Measurements from ENCODE around the gene SLA2. TPM values are rescaled to one million over a fixed set of nuclear protein-coding genes. Genes with fewer than 3 reads are reported as not detected.

SLA2 gene
- total RNA-seq, 2 experiments from 2014 or later = 44.1 TPM

GRCh38 chr20:36605399-36606157 is 40.4 kb downstream of the SLA2 start, which contains the start of gene RAB5IF:
TSS of gene RAB5IF (plus strand) at chr20:36605779. CDS start at chr20:36605952, 173 bp downstream.
- peaks cover 25% of the 10 kb centered on the region for H3K4me1 Mint-ChIP-seq (ENCODE audit: low read depth)
- peaks cover 25% of the 10 kb centered on the region for H3K36me3 Mint-ChIP-seq (ENCODE audit: low read depth)
- H3K9me3 Mint-ChIP-seq = no peaks in the 10 kb centered on the region
- peak within 1 kb of the TSS; percentile 97 for H3K4me3 Mint-ChIP-seq
- CTCF ChIA-PET = interaction anchor here (0.5 to 4.3 kb wide), 22 partner anchors 9 to 166 kb away, joined by 3 to 54 read pairs (median 5); partner anchors contain the start of genes SLA2 and TGIF2
- no peaks in the 10 kb centered on the region for H3K27me3 Mint-ChIP-seq (ENCODE audit: low read depth)
- DNase-seq = peak; percentile 99
- intact Hi-C loops (cut with micrococcal nuclease) = loop anchor here (1.0 to 5.0 kb wide), 8 partner anchors 10 to 168 kb away; partner anchors contain the start of genes DSN1, NDRG3 and TGIF2
- peak within 1 kb of the TSS; percentile 95 for H3K27ac Mint-ChIP-seq

GRCh38 chr20:36604952-36605398 is 41.0 kb downstream of the SLA2 start:
- peaks cover 28% of the 10 kb centered on the region for H3K4me1 Mint-ChIP-seq (ENCODE audit: low read depth)
- peak overlapping the region; percentile 97 for H3K4me3 Mint-ChIP-seq
- H3K36me3 Mint-ChIP-seq (ENCODE audit: low read depth) = peaks cover 21% of the 10 kb centered on the region
- peak overlapping the region; percentile 95 for H3K27ac Mint-ChIP-seq
- DNase-seq = peak; percentile 71
- intact Hi-C loops (cut with micrococcal nuclease) = loop anchor here (1.0 to 5.0 kb wide), 7 partner anchors 10 to 168 kb away; partner anchors contain the start of genes DSN1, NDRG3 and TGIF2
- CTCF ChIA-PET = interaction anchor here (0.8 to 4.3 kb wide), 14 partner anchors 9 to 140 kb away, joined by 3 to 54 read pairs (median 5); partner anchors contain the start of gene SLA2
- no peaks in the 10 kb centered on the region for H3K27me3 Mint-ChIP-seq (ENCODE audit: low read depth)
- no peaks in the 10 kb centered on the region for H3K9me3 Mint-ChIP-seq

GRCh38 chr20:36601540-36601939 is 44.5 kb downstream of the SLA2 start:
- Mint-ChIP-seq H3K36me3 (ENCODE audit: low read depth) (no peaks in the 10 kb centered on the region), H3K27ac (no peak overlapping the region), H3K9me3 (no peaks in the 10 kb centered on the region), H3K4me3 (no peak overlapping the region), H3K27me3 (ENCODE audit: low read depth) (no peaks in the 10 kb centered on the region), H3K4me1 (ENCODE audit: low read depth) (peaks cover 13% of the 10 kb centered on the region)
- no peak for DNase-seq
- CTCF ChIA-PET = interaction anchor here (0.6 to 1.3 kb wide), 2 partner anchors 9 to 163 kb away, joined by 3 to 4 read pairs; no protein-coding TSS in a partner anchor
- intact Hi-C loops (cut with micrococcal nuclease) = no loop called here

- no peak overlapping the region for H3K27ac Mint-ChIP-seq
- intact Hi-C loops (cut with micrococcal nuclease) = no loop called here
- no peaks in the 10 kb centered on the region for H3K27me3 Mint-ChIP-seq (ENCODE audit: low read depth)
- H3K36me3 Mint-ChIP-seq (ENCODE audit: low read depth) = peaks cover 5% of the 10 kb centered on the region
- no peak for DNase-seq
- peaks cover 21% of the 10 kb centered on the region for H3K4me1 Mint-ChIP-seq (ENCODE audit: low read depth)
- no peaks in the 10 kb centered on the region for H3K9me3 Mint-ChIP-seq
- CTCF ChIA-PET = interaction anchor here (1.0 to 1.6 kb wide), 2 partner anchors 11 to 43 kb away, joined by 3 to 11 read pairs; no protein-coding TSS in a partner anchor
- no peak overlapping the region for H3K4me3 Mint-ChIP-seq
Measured at GRCh38 chr20:36599912-36600345, 46.1 kb downstream of the SLA2 start.

GRCh38 chr20:36593347-36593929 is 52.6 kb downstream of the SLA2 start:
- no peaks in the 10 kb centered on the region for H3K9me3 Mint-ChIP-seq
- H3K4me1 Mint-ChIP-seq (ENCODE audit: low read depth) = peaks cover 48% of the 10 kb centered on the region
- H3K27me3 Mint-ChIP-seq (ENCODE audit: low read depth) = no peaks in the 10 kb centered on the region
- peaks cover 23% of the 10 kb centered on the region for H3K36me3 Mint-ChIP-seq (ENCODE audit: low read depth)
- DNase-seq = no peak
- peak overlapping the region; percentile 65 for H3K27ac Mint-ChIP-seq
- intact Hi-C loops (cut with micrococcal nuclease) = loop anchor here (5.0 kb wide), 1 partner anchor 641 kb away; the partner anchor contains the start of gene SCAND1
- CTCF ChIA-PET = interaction anchor here (0.5 to 4.0 kb wide), 6 partner anchors 12 to 36 kb away, joined by 3 to 54 read pairs (median 4); partner anchors contain the start of gene RAB5IF
- H3K4me3 Mint-ChIP-seq = no peak overlapping the region

GRCh38 chr20:36591854-36592641 is 53.9 kb downstream of the SLA2 start:
- Mint-ChIP-seq H3K27ac (peak overlapping the region; percentile 75), H3K36me3 (ENCODE audit: low read depth) (peaks cover 28% of the 10 kb centered on the region), H3K9me3 (no peaks in the 10 kb centered on the region), H3K27me3 (ENCODE audit: low read depth) (no peaks in the 10 kb centered on the region), H3K4me3 (no peak overlapping the region), H3K4me1 (ENCODE audit: low read depth) (peaks cover 56% of the 10 kb centered on the region)
- intact Hi-C loops (cut with micrococcal nuclease) = loop anchor here (1.0 to 5.0 kb wide), 2 partner anchors 19 to 640 kb away; partner anchors contain the start of genes SCAND1 and TGIF2
- peak; percentile 76 for DNase-seq
- CTCF ChIA-PET = interaction anchor here (1.0 to 3.7 kb wide), 9 partner anchors 9 to 182 kb away, joined by 3 to 10 read pairs (median 4); partner anchors contain the start of genes DSN1, RAB5IF and TGIF2

GRCh38 chr20:36591281-36591680 is 54.7 kb downstream of the SLA2 start:
- no peak overlapping the region for H3K27ac Mint-ChIP-seq
- H3K4me3 Mint-ChIP-seq = no peak overlapping the region
- intact Hi-C loops (cut with micrococcal nuclease) = loop anchor here (5.0 kb wide), 1 partner anchor 639 kb away; the partner anchor contains the start of gene SCAND1
- DNase-seq = no peak
- CTCF ChIA-PET = interaction anchor here (0.7 to 3.7 kb wide), 6 partner anchors 14 to 182 kb away, joined by 3 to 10 read pairs (median 4); partner anchors contain the start of genes DSN1, RAB5IF and TGIF2
- peaks cover 61% of the 10 kb centered on the region for H3K4me1 Mint-ChIP-seq (ENCODE audit: low read depth)
- peaks cover 34% of the 10 kb centered on the region for H3K36me3 Mint-ChIP-seq (ENCODE audit: low read depth)
- H3K27me3 Mint-ChIP-seq (ENCODE audit: low read depth) = no peaks in the 10 kb centered on the region
- H3K9me3 Mint-ChIP-seq = no peaks in the 10 kb centered on the region

GRCh38 chr20:36587388-36588070 is 58.5 kb downstream of the SLA2 start:
- peak overlapping the region; percentile 67 for H3K27ac Mint-ChIP-seq
- peaks cover 27% of the 10 kb centered on the region for H3K36me3 Mint-ChIP-seq (ENCODE audit: low read depth)
- CTCF ChIA-PET = interaction anchor here (0.5 to 2.4 kb wide), 7 partner anchors 9 to 1075 kb away, joined by 3 to 15 read pairs (median 3); partner anchors contain the start of gene RAB5IF
- no peaks in the 10 kb centered on the region for H3K9me3 Mint-ChIP-seq
- peaks cover 32% of the 10 kb centered on the region for H3K4me1 Mint-ChIP-seq (ENCODE audit: low read depth)
- DNase-seq = peak; percentile 12
- intact Hi-C loops (cut with micrococcal nuclease) = no loop called here
- no peaks in the 10 kb centered on the region for H3K27me3 Mint-ChIP-seq (ENCODE audit: low read depth)
- no peak overlapping the region for H3K4me3 Mint-ChIP-seq

GRCh38 chr20:36585410-36586125 is 60.4 kb downstream of the SLA2 start:
- DNase-seq = no peak
- CTCF ChIA-PET = interaction anchor here (1.3 kb wide), 2 partner anchors 10 to 12 kb away, joined by 4 read pairs; partner anchors contain the start of gene TGIF2
- H3K27me3 Mint-ChIP-seq (ENCODE audit: low read depth) = no peaks in the 10 kb centered on the region
- H3K27ac Mint-ChIP-seq = peak overlapping the region; percentile 18
- peaks cover 28% of the 10 kb centered on the region for H3K4me1 Mint-ChIP-seq (ENCODE audit: low read depth)
- no peaks in the 10 kb centered on the region for H3K9me3 Mint-ChIP-seq
- intact Hi-C loops (cut with micrococcal nuclease) = no loop called here
- H3K36me3 Mint-ChIP-seq (ENCODE audit: low read depth) = peaks cover 22% of the 10 kb centered on the region
- H3K4me3 Mint-ChIP-seq = no peak overlapping the region

- H3K27ac Mint-ChIP-seq = no peak overlapping the region
- no peak overlapping the region for H3K4me3 Mint-ChIP-seq
- H3K36me3 Mint-ChIP-seq (ENCODE audit: low read depth) = peaks cover 32% of the 10 kb centered on the region
- peaks cover 30% of the 10 kb centered on the region for H3K4me1 Mint-ChIP-seq (ENCODE audit: low read depth)
- CTCF ChIA-PET = interaction anchor here (0.7 kb wide), 1 partner anchor 148 kb away, joined by 4 read pairs; no protein-coding TSS in a partner anchor
- H3K27me3 Mint-ChIP-seq (ENCODE audit: low read depth) = no peaks in the 10 kb centered on the region
- intact Hi-C loops (cut with micrococcal nuclease) = no loop called here
- H3K9me3 Mint-ChIP-seq = no peaks in the 10 kb centered on the region
- DNase-seq = no peak
Measured at GRCh38 chr20:36584018-36584481, 61.9 kb downstream of the SLA2 start.

All from activated naive CD4-positive, alpha-beta T cell treated with anti-CD3 and anti-CD28 coated beads for 36 hours (primary cell).